ENCODE results near the gene ZHX3.

Gene ZHX3

GRCh38 chr20:41360831-41361756 is 43.6 kb upstream of the ZHX3 start:
- Histone ChIP-seq H3K4me3 (ENCODE audit: low read length) (no peak overlapping the region), H3K4me1 (ENCODE audit: control insufficient read depth, low read depth, low read length) (no peaks in the 10 kb centered on the region), H3K36me3 (ENCODE audit: control insufficient read depth, low read depth, low read length) (no peaks in the 10 kb centered on the region), H3K9ac (ENCODE audit: low read length) (no peak overlapping the region), H3K9me3 (ENCODE audit: control insufficient read depth, low read depth, low read length) (no peaks in the 10 kb centered on the region), H3K27me3 (ENCODE audit: control insufficient read depth, insufficient read depth, low read length) (peaks cover 19% of the 10 kb centered on the region), H3K27ac (ENCODE audit: low read length) (no peak overlapping the region)

- H3K36me3 ChIP-seq (ENCODE audit: control insufficient read depth, low read depth, low read length), result no peaks in the 10 kb centered on the region
- H3K9ac ChIP-seq (ENCODE audit: low read length), result no peak overlapping the region
- no peak overlapping the region for H3K4me3 ChIP-seq (ENCODE audit: low read length)
Observed at GRCh38 chr20:41359541-41360011, 42.0 kb upstream of the ZHX3 start.

GRCh38 chr20:41358717-41359116 is 41.2 kb upstream of the ZHX3 start:
- no peaks in the 10 kb centered on the region for H3K9me3 ChIP-seq (ENCODE audit: control insufficient read depth, low read depth, low read length)
- H3K4me3 ChIP-seq (ENCODE audit: low read length), result no peak overlapping the region
- no peak overlapping the region for H3K27ac ChIP-seq (ENCODE audit: low read length)
- H3K27me3 ChIP-seq (ENCODE audit: control insufficient read depth, insufficient read depth, low read length), result no peaks in the 10 kb centered on the region
- H3K9ac ChIP-seq (ENCODE audit: low read length), result no peak overlapping the region
- H3K36me3 ChIP-seq (ENCODE audit: control insufficient read depth, low read depth, low read length), result no peaks in the 10 kb centered on the region
- H3K4me1 ChIP-seq (ENCODE audit: control insufficient read depth, low read depth, low read length), result no peaks in the 10 kb centered on the region

More at GRCh38 chr20:41359541-41360011, 42.0 kb upstream of the ZHX3 start:
- H3K27ac ChIP-seq (ENCODE audit: low read length), result no peak overlapping the region
- no peaks in the 10 kb centered on the region for H3K4me1 ChIP-seq (ENCODE audit: control insufficient read depth, low read depth, low read length)
- peaks cover 3% of the 10 kb centered on the region for H3K27me3 ChIP-seq (ENCODE audit: control insufficient read depth, insufficient read depth, low read length)
- H3K9me3 ChIP-seq (ENCODE audit: control insufficient read depth, low read depth, low read length), result no peaks in the 10 kb centered on the region

- no peaks in the 10 kb centered on the region for H3K4me1 ChIP-seq (ENCODE audit: control insufficient read depth, low read depth, low read length)
- no peak overlapping the region for H3K9ac ChIP-seq (ENCODE audit: low read length)
- no peaks in the 10 kb centered on the region for H3K27me3 ChIP-seq (ENCODE audit: control insufficient read depth, insufficient read depth, low read length)
- no peak overlapping the region for H3K4me3 ChIP-seq (ENCODE audit: low read length)
- H3K36me3 ChIP-seq (ENCODE audit: control insufficient read depth, low read depth, low read length), result no peaks in the 10 kb centered on the region
- H3K9me3 ChIP-seq (ENCODE audit: control insufficient read depth, low read depth, low read length), result no peaks in the 10 kb centered on the region
- H3K27ac ChIP-seq (ENCODE audit: low read length), result no peak overlapping the region
Observed at GRCh38 chr20:41358230-41358629, 40.7 kb upstream of the ZHX3 start.

GRCh38 chr20:41357424-41358163 is 40.1 kb upstream of the ZHX3 start:
- H3K27me3 ChIP-seq (ENCODE audit: control insufficient read depth, insufficient read depth, low read length), result no peaks in the 10 kb centered on the region
- no peaks in the 10 kb centered on the region for H3K36me3 ChIP-seq (ENCODE audit: control insufficient read depth, low read depth, low read length)
- H3K9me3 ChIP-seq (ENCODE audit: control insufficient read depth, low read depth, low read length), result no peaks in the 10 kb centered on the region
- H3K27ac ChIP-seq (ENCODE audit: low read length), result no peak overlapping the region
- H3K4me1 ChIP-seq (ENCODE audit: control insufficient read depth, low read depth, low read length), result no peaks in the 10 kb centered on the region
- no peak overlapping the region for H3K9ac ChIP-seq (ENCODE audit: low read length)
- no peak overlapping the region for H3K4me3 ChIP-seq (ENCODE audit: low read length)

- no peak overlapping the region for H3K27ac ChIP-seq (ENCODE audit: low read length)
- no peaks in the 10 kb centered on the region for H3K36me3 ChIP-seq (ENCODE audit: control insufficient read depth, low read depth, low read length)
- H3K9ac ChIP-seq (ENCODE audit: low read length), result no peak overlapping the region
- no peaks in the 10 kb centered on the region for H3K27me3 ChIP-seq (ENCODE audit: control insufficient read depth, insufficient read depth, low read length)
- no peaks in the 10 kb centered on the region for H3K9me3 ChIP-seq (ENCODE audit: control insufficient read depth, low read depth, low read length)
- no peaks in the 10 kb centered on the region for H3K4me1 ChIP-seq (ENCODE audit: control insufficient read depth, low read depth, low read length)
- H3K4me3 ChIP-seq (ENCODE audit: low read length), result no peak overlapping the region
Observed at GRCh38 chr20:41356951-41357350, 39.4 kb upstream of the ZHX3 start.

- Histone ChIP-seq H3K9ac (ENCODE audit: low read length) (no peak overlapping the region), H3K27me3 (ENCODE audit: control insufficient read depth, insufficient read depth, low read length) (no peaks in the 10 kb centered on the region), H3K4me1 (ENCODE audit: control insufficient read depth, low read depth, low read length) (no peaks in the 10 kb centered on the region), H3K9me3 (ENCODE audit: control insufficient read depth, low read depth, low read length) (no peaks in the 10 kb centered on the region), H3K4me3 (ENCODE audit: low read length) (no peak overlapping the region), H3K27ac (ENCODE audit: low read length) (no peak overlapping the region), H3K36me3 (ENCODE audit: control insufficient read depth, low read depth, low read length) (no peaks in the 10 kb centered on the region)
Observed at GRCh38 chr20:41355598-41356203, 38.2 kb upstream of the ZHX3 start.

- Histone ChIP-seq H3K27ac (ENCODE audit: low read length) (no peak overlapping the region), H3K27me3 (ENCODE audit: control insufficient read depth, insufficient read depth, low read length) (no peaks in the 10 kb centered on the region), H3K9ac (ENCODE audit: low read length) (no peak overlapping the region), H3K4me1 (ENCODE audit: control insufficient read depth, low read depth, low read length) (no peaks in the 10 kb centered on the region), H3K4me3 (ENCODE audit: low read length) (no peak overlapping the region), H3K36me3 (ENCODE audit: control insufficient read depth, low read depth, low read length) (no peaks in the 10 kb centered on the region), H3K9me3 (ENCODE audit: control insufficient read depth, low read depth, low read length) (no peaks in the 10 kb centered on the region)
Observed at GRCh38 chr20:41355192-41355591, 37.7 kb upstream of the ZHX3 start.

GRCh38 chr20:41353530-41353929 is 36.0 kb upstream of the ZHX3 start:
- no peaks in the 10 kb centered on the region for H3K36me3 ChIP-seq (ENCODE audit: control insufficient read depth, low read depth, low read length)
- no peak overlapping the region for H3K27ac ChIP-seq (ENCODE audit: low read length)

GRCh38 chr20:41352666-41353065 is 35.1 kb upstream of the ZHX3 start:
- Histone ChIP-seq H3K27me3 (ENCODE audit: control insufficient read depth, insufficient read depth, low read length) (no peaks in the 10 kb centered on the region), H3K36me3 (ENCODE audit: control insufficient read depth, low read depth, low read length) (no peaks in the 10 kb centered on the region), H3K4me3 (ENCODE audit: low read length) (no peak overlapping the region), H3K27ac (ENCODE audit: low read length) (no peak overlapping the region), H3K9me3 (ENCODE audit: control insufficient read depth, low read depth, low read length) (no peaks in the 10 kb centered on the region), H3K9ac (ENCODE audit: low read length) (no peak overlapping the region), H3K4me1 (ENCODE audit: control insufficient read depth, low read depth, low read length) (no peaks in the 10 kb centered on the region)

More at GRCh38 chr20:41353530-41353929, 36.0 kb upstream of the ZHX3 start:
- Histone ChIP-seq H3K9ac (ENCODE audit: low read length) (no peak overlapping the region), H3K4me3 (ENCODE audit: low read length) (no peak overlapping the region), H3K27me3 (ENCODE audit: control insufficient read depth, insufficient read depth, low read length) (no peaks in the 10 kb centered on the region), H3K9me3 (ENCODE audit: control insufficient read depth, low read depth, low read length) (no peaks in the 10 kb centered on the region), H3K4me1 (ENCODE audit: control insufficient read depth, low read depth, low read length) (no peaks in the 10 kb centered on the region)

- Histone ChIP-seq H3K4me1 (ENCODE audit: control insufficient read depth, low read depth, low read length) (no peaks in the 10 kb centered on the region), H3K27me3 (ENCODE audit: control insufficient read depth, insufficient read depth, low read length) (no peaks in the 10 kb centered on the region), H3K9me3 (ENCODE audit: control insufficient read depth, low read depth, low read length) (no peaks in the 10 kb centered on the region), H3K36me3 (ENCODE audit: control insufficient read depth, low read depth, low read length) (no peaks in the 10 kb centered on the region), H3K4me3 (ENCODE audit: low read length) (no peak overlapping the region), H3K9ac (ENCODE audit: low read length) (no peak overlapping the region), H3K27ac (ENCODE audit: low read length) (no peak overlapping the region)
Observed at GRCh38 chr20:41352106-41352505, 34.6 kb upstream of the ZHX3 start.

Measured in iPS-18a (cell line).